IMR-90 (cell line): Measurements from ENCODE around the gene SDHAF4. TPM values are rescaled to one million over a fixed set of nuclear protein-coding genes. Genes with fewer than 3 reads are reported as not detected.

Source experiments
- ATAC-seq: fragments of 200-7000 bp; cut with Tn5 transposase; 2 replicates; pipeline ENCODE4 v1.9.1; 2020; ENCODE audit warnings: low read depth, mild to moderate bottlenecking, moderate library complexity
- BruUV-seq: library from RNA; stranded (reverse); fragments of 400-500 nt; replicated peaks from 2 replicates; lab custom pipeline; 2021; lab: Mats Ljungman, UMichigan
- CTCF ChIA-PET: fragments of 300-600 bp; formaldehyde crosslinking; extraction: SDS; loops from one replicate; lab custom pipeline; 2021; ENCODE audit warnings: antibody characterized with exemption; lab: Yijun Ruan, JAX
- POLR2A ChIA-PET: fragments of 300-600 bp; sonication (Branson Sonifier 250); formaldehyde crosslinking; loops from one replicate; lab custom pipeline; 2022; ENCODE audit warnings: antibody characterized with exemption; ENCODE audit not compliant: unreplicated experiment; lab: Charles Lee
- DNase-seq: peaks from one replicate; pipeline ENCODE4 v3.0.0; 2013
- H2AFZ ChIP-seq: replicated peaks from 2 replicates; pipeline ENCODE3; 2013; ENCODE audit warnings: low read length, mild to moderate bottlenecking; ENCODE audit not compliant: poor library complexity
- H2AK5ac ChIP-seq: 2 replicates; pipeline ENCODE4 v1.6.1; 2013; ENCODE audit warnings: low read depth, low read length, inconsistent platforms
- H2AK9ac ChIP-seq: replicated peaks from 2 replicates; pipeline ENCODE3; 2013; ENCODE audit warnings: mild to moderate bottlenecking, low read depth, low read length, moderate library complexity; ENCODE audit not compliant: poor library complexity
- H2BK120ac ChIP-seq: 2 replicates; pipeline ENCODE4 v1.6.1; 2013; ENCODE audit warnings: low read depth, low read length, inconsistent platforms
- H2BK15ac ChIP-seq: 3 replicates; pipeline ENCODE4 v1.6.1; 2013; ENCODE audit warnings: low read depth, low read length, inconsistent platforms
- H2BK20ac ChIP-seq: 2 replicates; pipeline ENCODE4 v1.6.1; 2013; ENCODE audit warnings: low read depth, mild to moderate bottlenecking, inconsistent platforms, low read length, moderate library complexity
- H2BK5ac ChIP-seq: 2 replicates; pipeline ENCODE4 v1.6.1; 2013; ENCODE audit warnings: mild to moderate bottlenecking, low read depth, low read length, inconsistent platforms; ENCODE audit not compliant: poor library complexity, severe bottlenecking
- H3K14ac ChIP-seq: replicated peaks from 2 replicates; pipeline ENCODE4 v1.6.1; 2013; ENCODE audit warnings: low read depth, low read length, inconsistent platforms
- H3K18ac ChIP-seq: 2 replicates; pipeline ENCODE4 v1.6.1; 2013; ENCODE audit warnings: low read depth, low read length, control low read depth
- H3K23ac ChIP-seq: 2 replicates; pipeline ENCODE4 v1.6.1; 2013; ENCODE audit warnings: low read depth, low read length, inconsistent platforms
- H3K27ac ChIP-seq: 2 replicates; pipeline ENCODE4 v1.5.1; 2013; ENCODE audit warnings: mild to moderate bottlenecking, control low read depth, low read length; ENCODE audit not compliant: insufficient read depth
- H3K27me3 ChIP-seq: 2 replicates; pipeline ENCODE4 v1.6.1; 2013; ENCODE audit warnings: low read length; ENCODE audit not compliant: control insufficient read depth, insufficient read depth
- H3K36me3 ChIP-seq: 2 replicates; pipeline ENCODE4 v1.6.1; 2013; ENCODE audit warnings: low read length, mixed read lengths; ENCODE audit not compliant: control insufficient read depth, insufficient read depth
- H3K4ac ChIP-seq: 2 replicates; pipeline ENCODE4 v1.6.1; 2013; ENCODE audit warnings: low read depth, low read length, inconsistent platforms
- H3K4me1 ChIP-seq: 2 replicates; pipeline ENCODE4 v1.6.1; 2013; ENCODE audit warnings: low read length, mixed read lengths; ENCODE audit not compliant: control insufficient read depth, insufficient read depth
- H3K4me2 ChIP-seq: 2 replicates; pipeline ENCODE4 v1.6.1; 2013; ENCODE audit warnings: low read depth, mild to moderate bottlenecking, control low read depth, low read length, moderate library complexity
- H3K4me3 ChIP-seq: 2 replicates; pipeline ENCODE4 v1.5.1; 2013; ENCODE audit warnings: low read depth, mild to moderate bottlenecking, control low read depth, low read length, moderate library complexity; ENCODE audit not compliant: insufficient read depth
- H3K56ac ChIP-seq: 2 replicates; pipeline ENCODE4 v1.6.1; 2013; ENCODE audit warnings: low read length, inconsistent platforms; ENCODE audit not compliant: insufficient read depth; ENCODE audit errors: extremely low read depth
- H3K79me1 ChIP-seq, 2 experiments: 2 replicates each; pipeline ENCODE4 v1.6.1; 2013; ENCODE audit warnings: low read length in 2 of 2, inconsistent platforms in 1 of 2, low read depth in 1 of 2
- H3K9ac ChIP-seq: 2 replicates; pipeline ENCODE4 v1.6.1; 2013; ENCODE audit warnings: low read depth, low read length, control low read depth
- H3K9me1 ChIP-seq: 2 replicates; pipeline ENCODE4 v1.6.1; 2013; ENCODE audit warnings: low read length, inconsistent platforms; ENCODE audit not compliant: insufficient read depth
- H3K9me3 ChIP-seq: 2 replicates; pipeline ENCODE4 v1.6.1; 2013; ENCODE audit warnings: low read length; ENCODE audit not compliant: control insufficient read depth, insufficient read depth
- H4K20me1 ChIP-seq: 2 replicates; pipeline ENCODE4 v1.6.1; 2013; ENCODE audit warnings: low read length, inconsistent platforms; ENCODE audit not compliant: insufficient read depth
- H4K5ac ChIP-seq: 2 replicates; pipeline ENCODE4 v1.6.1; 2013; ENCODE audit warnings: mild to moderate bottlenecking, low read depth, low read length, control low read depth
- H4K8ac ChIP-seq, 2 experiments: 2 replicates each; pipeline ENCODE4 v1.6.1; 2013; ENCODE audit warnings: low read depth in 2 of 2, low read length in 2 of 2, control low read depth in 1 of 2, inconsistent platforms in 1 of 2
- H4K91ac ChIP-seq: 2 replicates; pipeline ENCODE4 v1.6.1; 2013; ENCODE audit warnings: low read depth, low read length, inconsistent platforms; ENCODE audit not compliant: insufficient read depth
- BHLHE40 ChIP-seq: fragments of 150-350 bp; IDR thresholded peaks from 2 replicates; pipeline ENCODE4 v1.6.1; 2016; ENCODE audit warnings: mild to moderate bottlenecking, low read depth, low read length
- CEBPB ChIP-seq: IDR thresholded peaks from 2 replicates; pipeline ENCODE4 v1.6.1; 2012; ENCODE audit warnings: low read depth, low read length, improper control_type of control experiment
- CTCF ChIP-seq: conservative IDR thresholded peaks from 2 replicates; pipeline ENCODE4 v1.5.1; 2012; ENCODE audit warnings: mild to moderate bottlenecking, low read depth, low read length, improper control_type of control experiment
- ELK1 ChIP-seq: fragments of 150-350 bp; IDR thresholded peaks from 2 replicates; pipeline ENCODE4 v1.6.1; 2016; ENCODE audit warnings: low read depth, mild to moderate bottlenecking, low read length, moderate library complexity, borderline replicate concordance
- FOS ChIP-seq: fragments of 150-350 bp; IDR thresholded peaks from 2 replicates; pipeline ENCODE4 v1.6.1; 2016; ENCODE audit warnings: low read depth, low read length
- MAFK ChIP-seq: IDR thresholded peaks from 2 replicates; pipeline ENCODE4 v1.6.1; 2012; ENCODE audit warnings: low read depth, low read length, improper control_type of control experiment
- MXI1 ChIP-seq: IDR thresholded peaks from 2 replicates; pipeline ENCODE4 v1.6.1; 2012; ENCODE audit warnings: low read depth, mild to moderate bottlenecking, low read length, moderate library complexity, borderline replicate concordance
- NFE2L2 ChIP-seq: fragments of 150-350 bp; IDR thresholded peaks from 2 replicates; pipeline ENCODE4 v1.6.1; 2016; ENCODE audit warnings: low read depth, mild to moderate bottlenecking, low read length
- POLR2A ChIP-seq: IDR thresholded peaks from 2 replicates; pipeline ENCODE4 v1.6.1; 2012; ENCODE audit warnings: mild to moderate bottlenecking, low read depth, low read length
- RFX5 ChIP-seq: IDR thresholded peaks from 2 replicates; pipeline ENCODE4 v1.8.0; 2012; ENCODE audit warnings: low read depth, mild to moderate bottlenecking, low read length, moderate library complexity
- USF2 ChIP-seq: fragments of 150-350 bp; IDR thresholded peaks from 2 replicates; pipeline ENCODE4 v1.6.1; 2017; ENCODE audit warnings: mild to moderate bottlenecking, antibody characterized with exemption, low read length, low read depth
- WGBS, 2 experiments: methylation state at CpG; one replicate each; pipeline versions ENCODE4 v1.1.5 to v1.1.7; 2013; ENCODE audit warnings: missing lambda C conversion rate in 2 of 2; ENCODE audit not compliant: insufficient read length in 1 of 2; ENCODE audit errors: extremely low coverage in 2 of 2; 5-methylcytosine and 5-hydroxymethylcytosine counted together
- dilution Hi-C: fragments of 300-500 bp; cut with HindIII; formaldehyde crosslinking; loops from one replicate; pipeline ENCODE4 v1.14.3; 2018; ENCODE audit warnings: low sequenced_read_pairs; ENCODE audit not compliant: unreplicated experiment
- in situ Hi-C: fragments of 300-500 bp; cut with MboI; formaldehyde crosslinking; loops from 3 replicates; pipeline ENCODE4 v1.14.3; 2019; ENCODE audit warnings: low sequenced_read_pairs, inconsistent platforms, mixed read lengths
- intact Hi-C: fragments of 100-400 bp; cut with micrococcal nuclease; formaldehyde crosslinking; loops from 2 replicates; pipeline ENCODE4 v1.10.0; 2022
- polyA plus RNA-seq, 3 experiments: library from polyadenylated mRNA; depleted of rRNA; stranded (reverse); fragments of >200 nt; gene quantifications; 2 replicates each; pipeline ENCODE4 v1.2.3, GENCODE V29; 2012; ENCODE audit warnings: low replicate concordance in 1 of 3
- total RNA-seq: library from RNA; depleted of rRNA; stranded (reverse); fragments of >200 nt; gene quantifications from 2 replicates; pipeline ENCODE4 v1.2.3, GENCODE V29; 2012

The SDHAF4 gene
- total and polyA plus RNA-seq, 2 of the 4 experiments (the other 2 are of a cell fraction): 1.6 to 4.4 TPM

- CTCF ChIA-PET: no interaction called here
- Histone ChIP-seq H2BK5ac (no peak overlapping the region), H4K8ac (no peak overlapping the region), H3K56ac (no peak overlapping the region), H3K23ac (no peak overlapping the region), H3K4me2 (no peak overlapping the region), H2BK20ac (no peak overlapping the region), H2AK9ac (no peak overlapping the region), H3K18ac (no peak overlapping the region), H3K36me3 (no peaks in the 10 kb centered on the region), H3K4ac (no peak overlapping the region), H3K27ac (no peak overlapping the region), H3K27me3 (no peaks in the 10 kb centered on the region), H3K14ac (no peak overlapping the region), H3K9me1 (no peaks in the 10 kb centered on the region), H2AK5ac (no peak overlapping the region), H3K4me3 (no peak overlapping the region), H2BK15ac (no peak overlapping the region), H4K20me1 (no peaks in the 10 kb centered on the region), H3K4me1 (no peaks in the 10 kb centered on the region), H2BK120ac (no peak overlapping the region), H3K9ac (no peak overlapping the region), H3K9me3 (no peaks in the 10 kb centered on the region), H3K79me1 (no peaks in the 10 kb centered on the region), H4K91ac (no peak overlapping the region), H4K5ac (no peak overlapping the region), H2AFZ (no peak overlapping the region)
- in situ Hi-C loops (no loop called here), dilution Hi-C loops (no loop called here), intact Hi-C loops (no loop called here)
- POLR2A ChIA-PET: no interaction called here
- no CpG with 5 or more reads among the region's 1 CpG for WGBS, 2 experiments
- DNase-seq: no peak
- BruUV-seq: no TSS peak
- TF ChIP-seq ELK1: no peak
- no peak for TF ChIP-seq NFE2L2
- TF ChIP-seq USF2: no peak
- TF ChIP-seq CTCF: no peak
- no peak for TF ChIP-seq MXI1
- no peak for TF ChIP-seq FOS
- no peak for TF ChIP-seq POLR2A
- TF ChIP-seq MAFK: no peak
- TF ChIP-seq CEBPB: no peak
- no peak for TF ChIP-seq BHLHE40
- TF ChIP-seq RFX5: no peak
- ATAC-seq: no peak
These were observed 15.2 kb upstream of the SDHAF4 start for GRCh38 chr6:70551566-70551965.
